Mucosa of descending colon (tissue), 3 donors: ENCODE results near the gene SPACDR. TPM values are rescaled to one million over a fixed set of nuclear protein-coding genes. Genes with fewer than 3 reads are reported as not detected.

Source experiments
- ATAC-seq: fragments of 200-7000 bp; cut with Tn5 transposase; one replicate; pipeline ENCODE4 v1.9.1; 2020; ENCODE audit warnings: mild to moderate bottlenecking, moderate library complexity
- DNase-seq, 3 donors: peaks; one replicate each; pipeline ENCODE4 v3.0.0-alpha.2; 2020
- H3K36me3 ChIP-seq: fragments of 200-600 bp; one replicate; pipeline ENCODE4 v1.8.0; 2021; ENCODE audit warnings: low read depth, mild to moderate bottlenecking
- H3K4me1 ChIP-seq: fragments of 200-600 bp; one replicate; pipeline ENCODE4 v1.8.0; 2021; ENCODE audit warnings: low read depth, mild to moderate bottlenecking
- H3K4me3 ChIP-seq: fragments of 200-600 bp; one replicate; pipeline ENCODE4 v1.8.0; 2021; ENCODE audit warnings: mild to moderate bottlenecking
- H3K9me3 ChIP-seq: fragments of 200-600 bp; one replicate; pipeline ENCODE4 v1.8.0; 2021; ENCODE audit warnings: mild to moderate bottlenecking
- CTCF ChIP-seq: fragments of 200-600 bp; IDR thresholded peaks from one replicate; pipeline ENCODE4 v1.8.0; 2022; ENCODE audit warnings: antibody characterized with exemption, mild to moderate bottlenecking
- intact Hi-C, 2 donors: fragments of 100-400 bp; cut with DNase I in 1 of 2; cut with micrococcal nuclease in 1 of 2; formaldehyde crosslinking; loops; one replicate each; pipeline versions ENCODE4 v1.11.0 to v1.11.1; 2022; cut with DNase I, micrococcal nuclease
- total RNA-seq, 3 donors: library from RNA; stranded (reverse); fragmentation: NEBNext Ultra II Directional in 2 of 3; extraction: Animal tissue kit (Norgen Biotek cat#: 25700) in 2 of 3; gene quantifications; one replicate each; pipeline versions ENCODE4 v1.2.1 to v1.2.4, GENCODE V29; 2021 to 2023
- donor health status: DM: no; HTN: no; CAD: no; lungs with moderate emphysema.
- donor health status: DM: no; HTN: no; CAD: no.
- donor health status: DM: no; HTN: yes; CAD: no.

SPACDR gene
- total RNA-seq, 3 donors from 2014 or later, result 0.43 to 1.0 (median 0.96) TPM

GRCh38 chr7:100466653-100467605, 2.9 kb upstream of the SPACDR start:
- H3K36me3 ChIP-seq, result no peaks in the 10 kb centered on the region

GRCh38 chr7:100465702-100466311, 1.7 kb upstream of the SPACDR start:
- TF ChIP-seq CTCF, result no peak
- ATAC-seq (peak; percentile 81), DNase-seq (peak; percentile 66 to 75 (median 73))
- H3K4me1 ChIP-seq, result peaks cover 8% of the 10 kb centered on the region
- no peaks in the 10 kb centered on the region for H3K36me3 ChIP-seq
- no peaks in the 10 kb centered on the region for H3K9me3 ChIP-seq
- no peak overlapping the region for H3K4me3 ChIP-seq
- intact Hi-C loops, result no loop called here

More at GRCh38 chr7:100466653-100467605, 2.9 kb upstream of the SPACDR start:
- Histone ChIP-seq H3K4me1 (peaks cover 8% of the 10 kb centered on the region), H3K9me3 (no peaks in the 10 kb centered on the region), H3K4me3 (no peak overlapping the region)
- ATAC-seq (no peak), DNase-seq (no peak)
- no peak for TF ChIP-seq CTCF
- intact Hi-C loops, result no loop called here

GRCh38 chr7:100465299-100465698, 1.2 kb upstream of the SPACDR start:
- Histone ChIP-seq H3K4me3 (no peak overlapping the region), H3K4me1 (peaks cover 8% of the 10 kb centered on the region), H3K9me3 (no peaks in the 10 kb centered on the region), H3K36me3 (no peaks in the 10 kb centered on the region)
- no peak for DNase-seq
- TF ChIP-seq CTCF, result no peak
- intact Hi-C loops, result no loop called here
- ATAC-seq, result no peak

GRCh38 chr7:100464791-100465190, 731 bp upstream of the SPACDR start:
- no peaks in the 10 kb centered on the region for H3K9me3 ChIP-seq
- no peaks in the 10 kb centered on the region for H3K36me3 ChIP-seq
- intact Hi-C loops, result loop anchor here in 1 of 2 donors (5.0 kb wide), 1 partner anchor 98 kb away; no protein-coding TSS in a partner anchor
- peaks cover 5% of the 10 kb centered on the region for H3K4me1 ChIP-seq
- TF ChIP-seq CTCF, result no peak
- ATAC-seq (no peak), DNase-seq (no peak)
- no peak overlapping the region for H3K4me3 ChIP-seq

- Histone ChIP-seq H3K4me3 (no peak overlapping the region), H3K36me3 (no peaks in the 10 kb centered on the region), H3K9me3 (no peaks in the 10 kb centered on the region), H3K4me1 (no peaks in the 10 kb centered on the region)
- TF ChIP-seq CTCF, result no peak
- DNase-seq (no peak), ATAC-seq (no peak)
- intact Hi-C loops, result no loop called here
Measured at GRCh38 chr7:100457033-100457432, 7.0 kb downstream of the SPACDR start.
